Measurements from ENCODE around the gene GHSR. TPM values are rescaled to one million over a fixed set of nuclear protein-coding genes. Genes with fewer than 3 reads are reported as not detected.
A peak's percentile ranks its signal among the peaks of the same experiment; 100 is the strongest.

Gene GHSR
- total and polyA plus RNA-seq, 8 donors, result 0.22 to 0.85 (median 0.25) TPM; not detected in 4

- DNase-seq (peak in 1 of 6 donors; percentile 46), ATAC-seq (no peak), FAIRE-seq (no peak)
- Histone ChIP-seq H3K27ac (no peak overlapping the region), H3K4me1 (no peaks in the 10 kb centered on the region), H3K9me3 (no peaks in the 10 kb centered on the region), H3K27me3 (no peaks in the 10 kb centered on the region), H3K4me3 (no peak overlapping the region), H3K36me3 (no peaks in the 10 kb centered on the region)
- 88 to 91% methylated on average over 6 of the region's 6 CpGs for WGBS, 2 donors
- intact Hi-C loops (cut with DNase I), result no loop called here
- no peak for TF ChIP-seq CTCF (IDR thresholded peaks at IDR 0.05)
These were observed 36.7 kb downstream of the GHSR start for GRCh38 chr3:172411478-172411947.

GRCh38 chr3:172410702-172411477, 37.4 kb downstream of the GHSR start:
- intact Hi-C loops (cut with DNase I), result no loop called here
- no peaks in the 10 kb centered on the region for H3K4me1 ChIP-seq
- FAIRE-seq (no peak), ATAC-seq (peak in 1 of 4 donors; percentile 25), DNase-seq (peak in 1 of 6 donors; percentile 55)
- no peaks in the 10 kb centered on the region for H3K27me3 ChIP-seq
- no peak for TF ChIP-seq CTCF (IDR thresholded peaks at IDR 0.05)
- 70 to 74% methylated on average over 13 of the region's 13 CpGs for WGBS, 2 donors
- H3K27ac ChIP-seq, result no peak overlapping the region
- no peaks in the 10 kb centered on the region for H3K36me3 ChIP-seq
- no peak overlapping the region for H3K4me3 ChIP-seq
- no peaks in the 10 kb centered on the region for H3K9me3 ChIP-seq

GRCh38 chr3:172407872-172408271, 40.4 kb downstream of the GHSR start:
- no peak for TF ChIP-seq CTCF (IDR thresholded peaks at IDR 0.05)
- H3K36me3 ChIP-seq, result no peaks in the 10 kb centered on the region
- WGBS, 2 donors, result 70 to 79% methylated on average over 3 of the region's 3 CpGs
- no peaks in the 10 kb centered on the region for H3K4me1 ChIP-seq
- H3K9me3 ChIP-seq, result no peaks in the 10 kb centered on the region
- ATAC-seq (no peak), DNase-seq (no peak), FAIRE-seq (no peak)
- H3K4me3 ChIP-seq, result no peak overlapping the region
- H3K27ac ChIP-seq, result no peak overlapping the region
- intact Hi-C loops (cut with DNase I), result no loop called here
- no peaks in the 10 kb centered on the region for H3K27me3 ChIP-seq

- intact Hi-C loops (cut with DNase I), result no loop called here
- Histone ChIP-seq H3K36me3 (no peaks in the 10 kb centered on the region), H3K27ac (no peak overlapping the region), H3K4me1 (no peaks in the 10 kb centered on the region), H3K27me3 (no peaks in the 10 kb centered on the region), H3K9me3 (no peaks in the 10 kb centered on the region), H3K4me3 (no peak overlapping the region)
- WGBS, 2 donors, result 95 to 96% methylated on average over 2 of the region's 2 CpGs
- no peak for ATAC-seq
- DNase-seq, result no peak
- no peak for TF ChIP-seq CTCF (IDR thresholded peaks at IDR 0.05)
- no peak for FAIRE-seq
These were observed 42.3 kb downstream of the GHSR start for GRCh38 chr3:172405914-172406313.

All from pancreas (tissue), 10 donors.